ENCODE results near the gene KMT2E.

- TF ChIP-seq, protein P1, sequence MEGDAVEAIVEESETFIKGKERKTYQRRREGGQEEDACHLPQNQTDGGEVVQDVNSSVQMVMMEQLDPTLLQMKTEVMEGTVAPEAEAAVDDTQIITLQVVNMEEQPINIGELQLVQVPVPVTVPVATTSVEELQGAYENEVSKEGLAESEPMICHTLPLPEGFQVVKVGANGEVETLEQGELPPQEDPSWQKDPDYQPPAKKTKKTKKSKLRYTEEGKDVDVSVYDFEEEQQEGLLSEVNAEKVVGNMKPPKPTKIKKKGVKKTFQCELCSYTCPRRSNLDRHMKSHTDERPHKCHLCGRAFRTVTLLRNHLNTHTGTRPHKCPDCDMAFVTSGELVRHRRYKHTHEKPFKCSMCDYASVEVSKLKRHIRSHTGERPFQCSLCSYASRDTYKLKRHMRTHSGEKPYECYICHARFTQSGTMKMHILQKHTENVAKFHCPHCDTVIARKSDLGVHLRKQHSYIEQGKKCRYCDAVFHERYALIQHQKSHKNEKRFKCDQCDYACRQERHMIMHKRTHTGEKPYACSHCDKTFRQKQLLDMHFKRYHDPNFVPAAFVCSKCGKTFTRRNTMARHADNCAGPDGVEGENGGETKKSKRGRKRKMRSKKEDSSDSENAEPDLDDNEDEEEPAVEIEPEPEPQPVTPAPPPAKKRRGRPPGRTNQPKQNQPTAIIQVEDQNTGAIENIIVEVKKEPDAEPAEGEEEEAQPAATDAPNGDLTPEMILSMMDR (IDR thresholded peaks at IDR 0.05) = no peak
- no peak for TF ChIP-seq POLR2A (IDR thresholded peaks at IDR 0.05)
Observed at GRCh38 chr7:105060437-105060836, 46.4 kb downstream of the KMT2E start.
